A673 (cell line): ENCODE measurements around the gene ZNF546. TPM values are rescaled to one million over a fixed set of nuclear protein-coding genes. Genes with fewer than 3 reads are reported as not detected.

Experiments used
- BruUV-seq: library from RNA; stranded (reverse); fragments of 400-500 nt; replicated peaks from 2 replicates; lab custom pipeline; 2021; lab: Mats Ljungman, UMichigan
- CTCF ChIA-PET: fragments of 300-600 bp; sonication (Branson Sonifier 250); formaldehyde crosslinking; loops from one replicate; lab custom pipeline; 2022; ENCODE audit warnings: antibody characterized with exemption; lab: Charles Lee
- POLR2A ChIA-PET: fragments of 300-600 bp; sonication (Branson Sonifier 250); formaldehyde crosslinking; loops from one replicate; lab custom pipeline; 2022; ENCODE audit warnings: antibody characterized with exemption; ENCODE audit not compliant: low non-redundant PET; lab: Charles Lee
- DNase-seq: peaks from one replicate; pipeline ENCODE4 v3.0.0-alpha.2; 2015; ENCODE audit warnings: low spot score
- H3K27ac ChIP-seq: fragments of 200-600 bp; sonication (generic); 2 replicates; pipeline ENCODE4 v1.5.1; 2016; ENCODE audit warnings: mixed run types, low read depth, mild to moderate bottlenecking, mixed read lengths, antibody characterized with exemption, low read length; ENCODE audit not compliant: poor library complexity, severe bottlenecking
- H3K27me3 ChIP-seq: fragments of 200-600 bp; sonication (generic); replicated peaks from 2 replicates; pipeline ENCODE4 v1.6.1; 2017; ENCODE audit warnings: mixed run types, low read depth, mild to moderate bottlenecking, mixed read lengths, antibody characterized with exemption, low read length; ENCODE audit not compliant: insufficient read depth, poor library complexity
- H3K36me3 ChIP-seq: fragments of 200-600 bp; sonication (generic); 2 replicates; pipeline ENCODE4 v1.6.1; 2016; ENCODE audit warnings: mixed run types, mild to moderate bottlenecking, mixed read lengths, antibody characterized with exemption, low read length; ENCODE audit not compliant: insufficient read depth, poor library complexity, severe bottlenecking
- H3K4me1 ChIP-seq: fragments of 200-600 bp; sonication (generic); 2 replicates; pipeline ENCODE4 v1.6.1; 2017; ENCODE audit warnings: mixed run types, mild to moderate bottlenecking, mixed read lengths, antibody characterized with exemption, low read length; ENCODE audit not compliant: insufficient read depth, poor library complexity, severe bottlenecking
- H3K4me3 ChIP-seq: fragments of 200-600 bp; sonication (generic); 2 replicates; pipeline ENCODE4 v1.5.1; 2016; ENCODE audit warnings: low read depth, mixed run types, mild to moderate bottlenecking, mixed read lengths, low read length; ENCODE audit not compliant: poor library complexity, severe bottlenecking
- H3K9me3 ChIP-seq: fragments of 200-600 bp; sonication (generic); 2 replicates; pipeline ENCODE4 v1.6.1; 2016; ENCODE audit warnings: mixed run types, low read depth, mild to moderate bottlenecking, mixed read lengths, antibody characterized with exemption, low read length; ENCODE audit not compliant: poor library complexity, severe bottlenecking
- EZH2 ChIP-seq: fragments of 200-600 bp; sonication (generic); IDR thresholded peaks from 2 replicates; pipeline ENCODE4 v1.6.1; 2017; ENCODE audit warnings: borderline replicate concordance, low read depth, mild to moderate bottlenecking, mixed read lengths, antibody characterized with exemption, low read length; ENCODE audit not compliant: poor library complexity, severe bottlenecking
- intact Hi-C: fragments of 100-400 bp; cut with micrococcal nuclease; formaldehyde crosslinking; loops from one replicate; pipeline ENCODE4 v1.10.0; 2022; ENCODE audit not compliant: unreplicated experiment
- total RNA-seq: library from RNA; stranded (reverse); gene quantifications from 2 replicates; pipeline ENCODE4 v1.2.3, GENCODE V29; 2021
- TF ChIP-seq, protein P1 (sequence below): fragments of 300-800, 200-600 bp; sonication (generic); conservative IDR thresholded peaks from 2 replicates; pipeline ENCODE4 v1.5.1; 2017; ENCODE audit warnings: low read depth, mild to moderate bottlenecking, antibody characterized with exemption, low read length, moderate library complexity, mixed read lengths

ZNF546 gene
- total RNA-seq, 1 experiment from 2014 or later, result 5.5 TPM

DNA sequence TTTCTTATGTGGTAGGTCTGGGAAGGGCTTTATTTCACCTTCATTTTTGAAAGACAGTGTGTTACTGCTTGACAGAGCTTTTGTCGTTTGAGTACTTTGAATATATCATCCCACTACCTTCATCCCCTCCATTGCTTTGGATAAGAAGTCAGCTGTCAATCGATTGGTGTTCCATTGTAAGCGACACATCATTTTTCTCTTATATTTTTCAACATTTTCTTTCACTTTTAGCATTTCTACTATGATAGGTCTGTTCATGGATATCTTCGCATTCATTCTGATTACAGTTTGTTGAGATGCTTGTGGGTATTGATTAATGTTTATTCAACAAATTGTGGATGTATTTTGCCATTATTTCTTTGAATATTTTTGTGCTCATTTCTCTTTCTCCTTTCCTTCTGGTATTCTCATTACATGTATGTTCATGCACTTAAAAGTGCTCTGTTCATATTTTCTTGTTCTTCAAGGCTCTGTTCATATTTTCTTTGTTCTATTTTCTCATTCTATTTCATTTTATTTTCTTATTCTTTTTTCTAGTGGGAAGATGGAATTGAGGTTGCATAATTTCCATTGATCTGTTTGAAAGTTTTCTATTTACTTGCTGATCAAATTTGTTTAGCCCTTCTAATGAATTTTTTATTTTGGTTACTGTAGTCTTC, 29.2 kb downstream of the ZNF546 start:
- intact Hi-C loops, result no loop called here
- Histone ChIP-seq H3K36me3 (no peaks in the 10 kb centered on the region), H3K27ac (no peak overlapping the region), H3K4me1 (no peaks in the 10 kb centered on the region), H3K27me3 (no peaks in the 10 kb centered on the region), H3K9me3 (peaks cover 95% of the 10 kb centered on the region), H3K4me3 (no peak overlapping the region)
- no TSS peak for BruUV-seq
- no peak for TF ChIP-seq EZH2
- TF ChIP-seq, protein P1, sequence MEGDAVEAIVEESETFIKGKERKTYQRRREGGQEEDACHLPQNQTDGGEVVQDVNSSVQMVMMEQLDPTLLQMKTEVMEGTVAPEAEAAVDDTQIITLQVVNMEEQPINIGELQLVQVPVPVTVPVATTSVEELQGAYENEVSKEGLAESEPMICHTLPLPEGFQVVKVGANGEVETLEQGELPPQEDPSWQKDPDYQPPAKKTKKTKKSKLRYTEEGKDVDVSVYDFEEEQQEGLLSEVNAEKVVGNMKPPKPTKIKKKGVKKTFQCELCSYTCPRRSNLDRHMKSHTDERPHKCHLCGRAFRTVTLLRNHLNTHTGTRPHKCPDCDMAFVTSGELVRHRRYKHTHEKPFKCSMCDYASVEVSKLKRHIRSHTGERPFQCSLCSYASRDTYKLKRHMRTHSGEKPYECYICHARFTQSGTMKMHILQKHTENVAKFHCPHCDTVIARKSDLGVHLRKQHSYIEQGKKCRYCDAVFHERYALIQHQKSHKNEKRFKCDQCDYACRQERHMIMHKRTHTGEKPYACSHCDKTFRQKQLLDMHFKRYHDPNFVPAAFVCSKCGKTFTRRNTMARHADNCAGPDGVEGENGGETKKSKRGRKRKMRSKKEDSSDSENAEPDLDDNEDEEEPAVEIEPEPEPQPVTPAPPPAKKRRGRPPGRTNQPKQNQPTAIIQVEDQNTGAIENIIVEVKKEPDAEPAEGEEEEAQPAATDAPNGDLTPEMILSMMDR, result no peak
- ChIA-PET CTCF (no interaction called here), POLR2A (no interaction called here)
- no peak for DNase-seq

DNA sequence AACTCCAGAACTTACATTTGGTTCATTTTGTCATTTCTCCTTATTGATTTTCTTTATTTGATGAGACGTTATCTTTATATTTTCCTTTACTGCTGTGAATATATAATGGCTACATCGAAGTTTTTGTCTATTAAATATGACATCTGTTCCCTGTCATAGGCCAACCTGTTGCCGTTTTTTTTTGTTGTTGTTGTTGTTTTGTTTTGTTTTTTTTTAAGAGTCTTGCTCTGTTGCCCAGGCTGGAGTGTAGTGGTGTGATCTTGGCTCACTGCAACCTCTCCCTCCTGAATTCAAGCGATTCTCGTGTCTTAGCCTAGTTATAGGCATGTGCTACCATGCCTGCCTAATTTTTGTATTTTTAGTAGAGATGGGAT, 29.7 kb downstream of the ZNF546 start:
- ChIA-PET POLR2A (no interaction called here), CTCF (no interaction called here)
- intact Hi-C loops, result no loop called here
- no peaks in the 10 kb centered on the region for H3K36me3 ChIP-seq
- no peak overlapping the region for H3K27ac ChIP-seq
- H3K9me3 ChIP-seq, result peaks cover 98% of the 10 kb centered on the region
- no peaks in the 10 kb centered on the region for H3K4me1 ChIP-seq
- no peak overlapping the region for H3K4me3 ChIP-seq
- no TSS peak for BruUV-seq
- no peak for DNase-seq
- TF ChIP-seq, protein P1, result no peak
- TF ChIP-seq EZH2, result no peak
- H3K27me3 ChIP-seq, result no peaks in the 10 kb centered on the region

DNA sequence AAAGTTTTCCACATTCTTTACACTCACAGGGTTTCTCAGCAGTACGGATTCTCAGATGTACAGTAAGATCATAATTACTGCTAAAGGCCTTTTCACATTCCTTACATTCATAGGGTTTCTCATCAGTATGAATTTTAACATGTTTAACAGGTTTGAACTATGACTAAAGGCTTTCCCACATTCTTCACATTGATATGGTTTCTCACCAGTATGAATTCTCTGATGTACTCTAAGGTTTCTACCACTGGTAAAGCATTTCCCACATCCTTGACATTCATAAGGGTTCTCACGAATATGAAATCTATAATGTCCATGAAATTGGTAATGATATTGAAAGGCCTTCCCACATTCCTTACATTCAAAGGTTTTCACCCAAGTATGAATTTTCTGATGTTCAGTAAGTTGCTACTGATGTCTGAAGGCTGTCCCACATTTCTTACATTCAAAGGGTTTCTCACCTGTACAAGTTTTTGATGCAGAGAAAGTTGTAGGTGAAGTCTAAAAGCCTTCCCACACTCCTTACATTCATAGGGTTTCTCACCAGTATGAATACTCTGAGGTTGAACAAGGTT, 37.2 kb downstream of the ZNF546 start:
- Histone ChIP-seq H3K4me1 (no peaks in the 10 kb centered on the region), H3K27ac (no peak overlapping the region), H3K9me3 (peaks cover 79% of the 10 kb centered on the region), H3K27me3 (no peaks in the 10 kb centered on the region), H3K4me3 (no peak overlapping the region), H3K36me3 (no peaks in the 10 kb centered on the region)
- ChIA-PET POLR2A (no interaction called here), CTCF (no interaction called here)
- BruUV-seq, result no TSS peak
- TF ChIP-seq, protein P1, result no peak
- intact Hi-C loops, result no loop called here
- DNase-seq, result no peak
